Measurements from ENCODE around the gene S100A13.
A peak's percentile ranks its signal among the peaks of the same experiment; 100 is the strongest.
"Not testable (repeated sequence)": the region's sequence is repeated elsewhere in the genome, so short reads cannot be mapped to it uniquely, and the experiment has no call there.

Gene S100A13
- total RNA-seq, result 0.58 to 3.2 (median 1.9) reads per million in 4 experiments

- DNase-seq, result no peak
These were observed at the start of gene S100A13 for GRCh38 chr1:153626904-153627714. Gene S100A13, minus strand, starts transcription at chr1:153627505. Its CDS starts 1,033 bp downstream, at chr1:153626472.

DNA sequence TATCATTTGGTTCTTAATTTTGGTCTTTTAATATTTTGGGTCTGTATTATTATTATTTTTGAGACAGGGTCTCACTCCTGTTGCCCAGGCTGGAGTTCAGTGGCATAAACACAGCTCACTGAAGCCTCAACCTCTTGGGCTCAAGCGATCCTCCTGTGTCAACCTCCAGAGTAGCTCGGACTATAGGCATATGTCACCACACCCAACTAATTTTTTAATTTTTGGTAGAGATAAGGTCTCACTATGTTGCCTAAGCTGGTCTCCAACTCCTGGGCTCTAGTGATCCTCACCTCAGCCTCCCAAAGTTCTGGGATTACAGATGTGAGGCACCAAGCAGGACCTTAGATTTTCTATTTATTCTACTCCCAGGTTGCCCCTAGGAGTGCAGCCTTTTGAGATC, 46.2 kb upstream of the S100A13 start:
- DNase-seq, result no peak

DNA sequence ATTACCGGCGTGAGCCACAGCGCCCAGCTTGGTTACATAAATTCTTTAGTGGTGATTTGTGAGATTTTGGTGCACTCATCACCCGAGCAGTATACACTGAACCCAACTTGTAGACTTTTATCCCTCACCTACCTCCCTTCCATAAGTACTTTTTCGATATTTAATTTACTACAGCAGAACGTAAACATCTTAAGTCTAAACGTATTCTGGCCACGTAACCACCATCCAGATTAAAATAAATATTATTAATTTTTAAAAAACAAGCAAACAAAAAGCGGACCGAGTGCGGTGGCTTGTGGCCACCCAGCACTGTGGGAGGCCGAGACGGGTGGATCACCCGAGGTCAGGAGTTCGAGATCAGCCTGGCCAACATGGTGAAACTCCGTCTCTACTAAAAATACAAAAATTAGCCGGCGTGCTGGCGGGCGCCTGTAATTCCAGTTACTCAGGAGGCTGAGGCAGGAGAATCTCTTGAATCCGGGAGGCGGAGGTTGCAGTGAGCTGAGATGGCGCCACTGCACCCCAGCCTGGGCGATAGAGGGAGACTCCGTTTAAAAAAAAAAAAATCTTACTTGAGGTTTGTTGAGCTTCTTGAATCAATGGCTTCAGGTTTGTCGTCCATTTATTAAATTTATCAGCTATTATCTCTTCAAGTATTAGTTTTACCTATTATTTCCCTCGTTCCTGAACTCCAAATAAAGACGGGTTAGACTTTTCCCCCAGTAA, 44.5 kb upstream of the S100A13 start:
- DNase-seq, result not testable (repeated sequence)

DNA sequence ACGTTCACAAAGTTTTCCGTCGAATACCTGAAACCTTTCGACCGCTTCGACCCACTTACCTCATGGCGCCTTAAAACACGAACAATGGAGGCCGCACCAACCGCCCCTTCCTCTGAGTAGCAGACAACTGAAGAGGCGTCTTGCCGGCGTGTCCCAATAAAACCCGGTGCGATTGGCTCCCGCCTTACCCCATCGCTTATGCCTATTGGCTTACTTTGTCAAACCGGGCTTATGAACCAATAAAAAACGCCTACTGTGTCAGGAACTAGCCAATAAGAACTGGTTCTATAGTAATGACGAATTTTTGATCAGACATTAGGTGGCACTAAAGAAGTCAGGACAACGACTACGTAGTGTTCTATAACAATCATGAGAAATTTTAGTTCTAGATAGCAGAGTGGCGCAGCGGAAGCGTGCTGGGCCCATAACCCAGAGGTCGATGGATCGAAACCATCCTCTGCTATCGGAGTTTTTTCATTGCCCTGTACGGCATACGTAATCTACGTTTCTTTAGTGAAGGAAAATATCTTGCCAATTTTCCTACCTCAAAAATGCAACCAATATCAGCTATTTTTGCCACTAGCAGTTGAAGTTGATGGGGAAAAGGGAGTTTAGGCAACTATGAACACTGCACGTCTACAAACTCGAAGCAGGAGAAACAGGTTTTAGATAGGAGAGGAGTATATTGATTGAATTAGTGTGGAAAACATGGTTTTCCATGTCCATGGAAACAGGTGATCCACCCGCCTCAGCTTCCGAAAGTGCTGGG, 43.7 kb upstream of the S100A13 start, which contains the start of gene ILF2:
ILF2 (minus strand) TSS at position 135 of the 769 bp plus-strand sequence; CDS start at position 64, 71 bp downstream.
- peak; percentile 94 for DNase-seq

- DNase-seq, result no peak
These were observed 43.1 kb upstream of the S100A13 start for GRCh38 chr1:153670257-153670858.

DNA sequence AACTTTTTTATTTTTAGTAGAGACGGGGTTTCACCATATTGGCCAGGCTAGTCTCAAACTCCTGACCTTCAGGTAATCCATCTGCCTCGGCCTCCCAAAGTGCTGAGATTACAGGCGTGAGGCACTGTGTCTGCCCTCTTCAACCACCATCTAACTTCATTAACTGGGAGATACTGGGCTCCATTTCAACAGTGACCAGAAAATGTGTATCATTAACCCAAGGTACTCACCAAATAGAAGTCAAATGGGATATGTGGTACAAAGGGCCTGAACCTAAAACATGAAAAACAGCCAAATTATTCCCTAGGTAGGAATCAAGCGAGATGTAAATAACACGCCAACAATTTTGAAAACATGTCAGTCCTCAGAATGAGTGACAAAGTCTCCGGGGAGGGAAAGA, 42.3 kb upstream of the S100A13 start:
- DNase-seq, result no peak

DNA sequence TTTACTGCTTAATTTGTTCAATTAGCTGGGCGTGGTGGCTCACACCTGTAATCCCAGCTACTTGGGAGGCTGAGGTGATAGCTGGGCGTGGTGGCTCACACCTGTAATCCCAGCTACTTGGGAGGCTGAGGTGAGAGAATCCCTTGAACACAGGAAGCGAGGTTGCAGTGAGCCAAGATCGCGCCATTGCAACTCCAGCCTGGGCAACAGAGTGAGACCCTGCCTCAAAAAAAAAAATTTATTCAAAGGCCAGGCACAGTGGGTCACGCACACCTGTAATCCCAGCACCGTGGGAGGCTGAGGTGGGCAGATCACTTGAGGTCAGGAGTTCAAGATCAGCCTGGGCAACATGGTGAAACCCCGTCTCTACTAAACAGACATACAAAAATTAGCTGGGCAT, 41.4 kb upstream of the S100A13 start:
- not testable (repeated sequence) for DNase-seq

- DNase-seq, result no peak
These were observed 40.1 kb upstream of the S100A13 start for GRCh38 chr1:153667439-153667838.

DNA sequence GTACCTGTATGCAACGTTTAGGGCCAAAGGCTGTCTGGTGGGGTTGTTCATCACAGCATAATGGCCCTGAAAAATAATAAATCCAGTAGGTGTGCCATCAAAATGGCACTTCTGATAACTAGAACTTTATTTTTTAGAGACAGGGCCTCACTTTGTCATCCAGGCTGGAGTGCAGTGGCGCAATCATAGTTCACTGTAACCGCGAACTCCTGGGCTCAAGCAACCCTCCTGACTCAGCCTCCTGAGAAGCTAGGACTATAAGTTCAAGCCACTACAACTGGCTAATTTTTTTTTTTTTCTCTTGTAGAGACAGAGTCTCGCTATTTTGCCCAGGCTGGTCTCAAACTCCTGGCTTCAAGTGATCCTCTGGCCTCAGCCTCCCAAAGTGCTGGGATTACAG, 35.9 kb upstream of the S100A13 start:
- no peak for DNase-seq

DNA sequence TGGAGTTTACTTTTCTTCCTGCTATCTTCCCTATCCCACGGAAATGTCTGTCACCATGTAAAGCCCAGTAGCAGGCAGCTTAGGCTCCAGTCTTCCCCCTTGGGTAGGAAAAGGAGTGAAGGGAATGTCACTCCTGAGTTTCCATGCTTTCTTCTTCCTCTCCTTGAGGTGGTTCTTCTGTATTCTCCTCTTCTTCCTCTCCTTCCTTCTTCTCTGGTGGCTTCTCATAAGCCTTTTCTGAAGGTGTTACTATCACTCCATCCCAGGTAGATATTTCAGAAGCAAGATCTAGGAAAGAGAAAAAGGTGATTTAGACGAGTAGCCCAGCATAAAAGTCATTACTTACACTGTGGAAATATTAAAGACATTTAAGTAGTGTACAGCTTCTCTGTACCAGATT, 35.0 kb upstream of the S100A13 start:
- DNase-seq, result no peak

GRCh38 chr1:153661111-153661708, 33.9 kb upstream of the S100A13 start:
- no peak for DNase-seq

GRCh38 chr1:153659656-153660055, 32.4 kb upstream of the S100A13 start:
- no peak for DNase-seq

DNA sequence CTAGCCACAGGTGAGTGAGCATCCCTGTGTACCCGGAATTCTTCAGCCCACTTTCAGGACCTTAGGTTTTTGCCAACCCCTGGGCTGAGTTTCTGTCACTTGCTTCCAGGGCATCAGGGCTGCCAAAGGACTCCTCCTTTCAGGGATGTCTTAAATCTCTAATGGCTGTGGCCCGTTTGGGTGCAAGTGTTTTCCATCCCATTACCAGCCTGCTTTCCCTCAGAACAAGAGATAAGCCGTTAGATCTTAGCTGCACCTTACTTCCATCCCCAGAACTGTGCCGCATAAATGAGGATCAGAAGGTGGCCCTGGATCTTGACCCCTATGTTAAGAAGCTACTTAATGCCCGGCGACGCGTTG, 31.9 kb upstream of the S100A13 start:
- DNase-seq, result no peak

- peak; percentile 79 for DNase-seq
These were observed 31.3 kb upstream of the S100A13 start, which contains the start of gene SNAPIN for GRCh38 chr1:153658400-153659174. Gene SNAPIN, plus strand, starts transcription at chr1:153658703. Its CDS starts 41 bp downstream, at chr1:153658744.

GRCh38 chr1:153655333-153655732, 28.0 kb upstream of the S100A13 start:
- no peak for DNase-seq

DNA sequence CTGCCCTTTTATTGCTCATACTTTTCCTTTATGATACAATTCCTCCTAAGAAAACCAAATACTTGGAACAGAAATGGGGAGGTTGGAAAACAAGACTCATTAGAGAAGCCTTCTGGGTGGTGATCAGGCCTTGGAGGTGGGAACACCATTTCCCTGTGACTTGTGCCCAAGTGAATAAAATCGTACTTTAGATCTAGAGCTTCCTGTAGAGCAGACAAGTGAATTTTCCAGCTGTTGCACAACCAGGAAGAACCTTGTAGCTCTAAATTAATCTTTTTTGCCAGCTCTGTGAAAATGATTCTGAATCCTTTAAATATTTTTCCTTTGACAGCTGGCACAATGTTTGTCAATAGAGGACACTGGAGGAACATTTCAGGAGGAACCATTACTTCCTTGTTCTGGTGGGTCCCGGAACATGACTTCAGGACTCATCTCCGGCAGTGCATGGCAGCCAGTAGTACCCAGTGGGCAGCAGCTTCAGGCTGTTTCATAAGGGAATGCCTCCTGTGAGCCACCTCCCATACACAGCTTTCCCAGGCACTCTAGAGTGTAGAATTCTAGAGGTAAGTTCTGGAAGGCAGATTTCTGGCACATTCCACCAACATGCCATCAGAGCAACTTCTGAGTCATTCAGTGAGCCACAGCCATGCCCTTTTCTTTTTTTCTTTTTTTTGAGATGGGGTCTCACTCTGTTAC, 25.6 kb upstream of the S100A13 start:
- no peak for DNase-seq

GRCh38 chr1:153651771-153652170, 24.5 kb upstream of the S100A13 start:
- no peak for DNase-seq

DNA sequence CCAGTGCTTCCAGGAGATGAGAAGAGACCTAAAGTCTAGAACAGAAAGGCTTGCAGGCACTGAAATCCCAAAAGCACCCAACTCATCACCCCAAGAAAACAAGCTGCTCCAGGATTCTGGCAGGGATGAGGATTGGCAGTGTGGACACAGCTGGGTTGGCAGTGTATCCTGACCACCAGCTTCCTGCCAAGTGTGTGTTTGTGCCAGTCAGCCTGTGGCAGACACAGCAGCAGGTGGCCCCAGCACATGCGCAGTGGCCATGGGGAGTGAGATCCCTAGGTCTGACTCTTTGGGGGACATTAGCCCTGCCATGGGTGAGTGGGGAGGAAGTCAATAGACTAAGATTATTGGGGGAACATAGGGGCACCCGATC, 22.5 kb upstream of the S100A13 start:
- no peak for DNase-seq

GRCh38 chr1:153649137-153649862, 22.0 kb upstream of the S100A13 start:
- DNase-seq, result no peak

DNA sequence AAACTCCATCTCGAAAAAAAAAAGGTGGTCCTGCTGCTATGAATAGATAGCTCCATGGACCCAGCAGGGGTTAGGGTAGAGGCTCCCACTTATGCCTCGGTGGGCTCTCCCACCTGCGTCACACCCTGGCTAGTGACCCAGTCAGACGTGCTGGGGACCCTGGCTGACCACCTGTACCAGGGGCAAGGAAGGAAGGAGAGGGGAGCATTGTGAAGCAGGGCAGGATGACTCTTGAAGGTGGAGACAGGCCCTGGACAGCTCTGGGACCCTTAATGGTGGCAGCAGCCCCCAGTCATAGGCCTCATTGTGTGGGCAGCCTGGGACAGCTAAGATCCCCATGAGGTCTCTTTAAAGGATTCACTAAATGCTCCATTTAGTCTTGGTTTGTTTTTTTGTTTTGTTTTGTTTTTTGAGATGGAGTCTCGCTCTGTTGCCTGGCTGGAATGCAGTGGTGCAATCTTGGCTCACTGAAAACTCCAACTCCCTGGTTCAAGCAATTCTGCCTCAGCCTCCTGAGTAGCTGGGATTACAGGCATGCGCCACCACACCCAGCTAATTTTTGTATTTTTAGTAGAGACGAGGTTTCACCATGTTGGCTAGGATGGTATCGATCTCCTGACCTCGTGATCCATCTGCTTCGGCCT, 20.8 kb upstream of the S100A13 start:
- no peak for DNase-seq
